ENCODE measurements around the gene RFTN1. TPM values are rescaled to one million over a fixed set of nuclear protein-coding genes. Genes with fewer than 3 reads are reported as not detected.

The RFTN1 gene
- total RNA-seq, 1 donor from 2014 or later = 41.8 TPM

GRCh38 chr3:16365491-16366128 is 147.9 kb downstream of the RFTN1 start:
- H3K4me1 Mint-ChIP-seq (ENCODE audit: unreplicated experiment) = no peaks in the 10 kb centered on the region
- peaks cover 48% of the 10 kb centered on the region for H3K36me3 Mint-ChIP-seq (ENCODE audit: low read depth, unreplicated experiment)
- no peak for TF ChIP-seq CTCF (IDR thresholded peaks at IDR 0.05; ENCODE audit: unreplicated experiment)
- peaks cover 5% of the 10 kb centered on the region for H3K27me3 Mint-ChIP-seq (ENCODE audit: unreplicated experiment)
- peak overlapping the region; percentile 60 for H3K4me3 Mint-ChIP-seq (ENCODE audit: unreplicated experiment)
- H3K9me3 Mint-ChIP-seq (ENCODE audit: unreplicated experiment) = no peaks in the 10 kb centered on the region
- peak overlapping the region; percentile 6 for H3K27ac Mint-ChIP-seq (ENCODE audit: unreplicated experiment)
- no peak for DNase-seq (ENCODE audit: low spot score)

GRCh38 chr3:16364963-16365362 is 148.5 kb downstream of the RFTN1 start:
- no peaks in the 10 kb centered on the region for H3K9me3 Mint-ChIP-seq (ENCODE audit: unreplicated experiment)
- DNase-seq (ENCODE audit: low spot score) = no peak
- peaks cover 42% of the 10 kb centered on the region for H3K36me3 Mint-ChIP-seq (ENCODE audit: low read depth, unreplicated experiment)
- H3K27ac Mint-ChIP-seq (ENCODE audit: unreplicated experiment) = no peak overlapping the region
- H3K27me3 Mint-ChIP-seq (ENCODE audit: unreplicated experiment) = peaks cover 5% of the 10 kb centered on the region
- H3K4me3 Mint-ChIP-seq (ENCODE audit: unreplicated experiment) = no peak overlapping the region
- H3K4me1 Mint-ChIP-seq (ENCODE audit: unreplicated experiment) = no peaks in the 10 kb centered on the region
- TF ChIP-seq CTCF (IDR thresholded peaks at IDR 0.05; ENCODE audit: unreplicated experiment) = no peak

- DNase-seq (ENCODE audit: low spot score) = no peak
- Mint-ChIP-seq H3K27me3 (ENCODE audit: unreplicated experiment) (peaks cover 5% of the 10 kb centered on the region), H3K27ac (ENCODE audit: unreplicated experiment) (no peak overlapping the region), H3K36me3 (ENCODE audit: low read depth, unreplicated experiment) (peaks cover 38% of the 10 kb centered on the region), H3K4me3 (ENCODE audit: unreplicated experiment) (no peak overlapping the region), H3K9me3 (ENCODE audit: unreplicated experiment) (no peaks in the 10 kb centered on the region), H3K4me1 (ENCODE audit: unreplicated experiment) (peaks cover 2% of the 10 kb centered on the region)
- TF ChIP-seq CTCF (IDR thresholded peaks at IDR 0.05; ENCODE audit: unreplicated experiment) = no peak
These were observed 149.2 kb downstream of the RFTN1 start for GRCh38 chr3:16364323-16364722.

GRCh38 chr3:16363636-16364035 is 149.9 kb downstream of the RFTN1 start:
- H3K4me3 Mint-ChIP-seq (ENCODE audit: unreplicated experiment) = no peak overlapping the region
- H3K4me1 Mint-ChIP-seq (ENCODE audit: unreplicated experiment) = peaks cover 5% of the 10 kb centered on the region

More at GRCh38 chr3:16363636-16364035, 149.9 kb downstream of the RFTN1 start:
- peaks cover 37% of the 10 kb centered on the region for H3K36me3 Mint-ChIP-seq (ENCODE audit: low read depth, unreplicated experiment)
- H3K27me3 Mint-ChIP-seq (ENCODE audit: unreplicated experiment) = peaks cover 5% of the 10 kb centered on the region
- H3K9me3 Mint-ChIP-seq (ENCODE audit: unreplicated experiment) = no peaks in the 10 kb centered on the region
- H3K27ac Mint-ChIP-seq (ENCODE audit: unreplicated experiment) = no peak overlapping the region
- TF ChIP-seq CTCF (IDR thresholded peaks at IDR 0.05; ENCODE audit: unreplicated experiment) = no peak
- DNase-seq (ENCODE audit: low spot score) = no peak
